ENCODE results near the gene TEX22.

TEX22 gene

DNA sequence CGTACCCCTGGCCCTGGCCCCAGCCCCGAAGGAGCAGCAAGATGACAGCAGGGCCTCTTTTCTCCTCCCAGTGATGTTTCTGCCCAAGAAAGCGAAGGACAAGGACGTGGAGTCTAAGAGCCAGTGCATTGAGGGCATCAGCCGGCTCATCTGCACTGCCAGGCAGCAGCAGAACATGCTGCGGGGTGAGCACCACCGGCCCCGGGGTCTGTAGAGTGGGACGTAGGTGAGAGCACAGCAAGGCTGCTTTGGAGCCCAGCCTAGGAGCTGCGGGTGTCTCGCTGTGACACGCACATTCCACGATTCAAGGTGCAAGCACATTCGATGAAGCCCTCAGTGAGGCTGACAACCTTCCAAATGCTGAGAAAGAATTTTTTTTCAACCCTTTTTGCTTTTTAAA lies 5.2 kb upstream of the TEX22 start:
- Histone ChIP-seq H3K27me3 (ENCODE audit: insufficient read depth, low read length) (peaks cover 5% of the 10 kb centered on the region; the same call in 1 of the 2 replicates), H3K9me3 (ENCODE audit: insufficient read depth, low read depth, low read length) (0 out of 2 replicates have a peak, but pooled peaks cover 2% of the 10 kb centered on the region), H3K27ac (ENCODE audit: low read depth, low read length) (no peak overlapping the region), H3K4me3 (ENCODE audit: low read length) (no peak overlapping the region), H3K9ac (ENCODE audit: low read depth, low read length) (no peak overlapping the region), H3K4me1 (ENCODE audit: insufficient read depth, low read length) (no peaks in the 10 kb centered on the region), H3K36me3 (ENCODE audit: insufficient read depth, low read length) (no peaks in the 10 kb centered on the region)
- WGBS = 95% methylated on average over 14 of the region's 14 CpGs

DNA sequence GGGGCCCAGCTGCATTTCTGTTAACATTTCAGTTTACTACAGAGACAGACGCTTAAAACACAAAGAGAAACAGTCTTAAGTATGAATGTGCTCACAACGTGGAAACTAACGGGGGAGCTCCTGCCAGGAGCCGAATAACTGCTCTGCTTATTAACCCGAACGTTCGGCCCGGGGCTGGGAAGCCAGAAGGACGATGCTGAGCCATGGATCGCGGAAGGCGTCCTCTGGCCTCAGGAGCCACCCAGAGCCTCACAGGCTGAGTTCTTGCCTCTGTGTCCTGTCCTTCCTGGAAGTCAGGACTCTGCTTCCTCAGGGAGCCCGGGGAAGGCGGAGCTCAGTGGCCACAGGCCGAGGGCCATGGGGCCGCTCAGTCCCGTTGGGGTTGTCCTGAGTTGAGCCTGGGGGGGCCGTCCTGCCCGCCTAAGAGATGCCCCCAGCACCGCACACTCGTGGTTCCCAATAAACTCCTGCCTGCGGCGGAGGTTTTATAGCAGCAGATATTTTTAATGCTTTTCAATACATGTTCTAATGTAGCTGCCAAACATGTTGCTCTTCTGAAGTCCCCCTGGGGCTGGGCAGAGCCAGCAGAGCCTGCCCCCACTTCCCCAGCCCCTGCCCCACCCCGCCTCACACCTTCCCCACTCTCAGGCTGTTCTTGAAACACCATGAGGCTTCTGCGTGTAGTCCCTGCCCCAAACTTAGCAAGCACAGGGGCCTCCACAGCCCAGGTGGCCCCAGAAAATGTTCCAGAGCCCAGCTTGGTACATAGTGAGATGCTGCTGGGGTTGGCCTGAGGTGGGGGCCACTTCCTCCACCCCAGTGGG lies 3.4 kb upstream of the TEX22 start:
- Histone ChIP-seq H3K36me3 (ENCODE audit: insufficient read depth, low read length) (peaks cover 7% of the 10 kb centered on the region; the same call in 1 of the 2 replicates), H3K4me3 (ENCODE audit: low read length) (no peak overlapping the region), H3K4me1 (ENCODE audit: insufficient read depth, low read length) (no peaks in the 10 kb centered on the region), H3K27me3 (ENCODE audit: insufficient read depth, low read length) (peaks cover 5% of the 10 kb centered on the region; the same call in 1 of the 2 replicates), H3K9me3 (ENCODE audit: insufficient read depth, low read depth, low read length) (peaks cover 12% of the 10 kb centered on the region), H3K27ac (ENCODE audit: low read depth, low read length) (no peak overlapping the region), H3K9ac (ENCODE audit: low read depth, low read length) (no peak overlapping the region)
- WGBS = 90% methylated on average over 25 of the region's 25 CpGs

DNA sequence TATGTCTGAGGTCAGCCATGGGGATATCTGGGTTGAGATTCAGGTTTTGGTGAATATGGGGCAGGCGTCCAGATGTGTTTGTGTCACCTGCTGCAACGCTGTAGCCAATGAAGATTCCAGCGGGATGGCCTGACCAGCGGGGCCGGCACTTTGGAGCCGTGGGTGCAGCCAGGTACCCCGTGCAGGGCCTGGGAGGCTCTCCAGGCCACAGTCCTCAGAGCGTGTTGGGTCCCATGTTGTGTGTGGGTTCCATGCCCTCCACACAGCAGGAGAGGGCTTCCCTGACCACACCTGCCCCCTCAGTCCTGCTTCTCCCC lies 2.8 kb upstream of the TEX22 start:
- WGBS = 95% methylated on average over 8 of the region's 8 CpGs
- no peak overlapping the region for H3K9ac ChIP-seq (ENCODE audit: low read depth, low read length)
- no peaks in the 10 kb centered on the region for H3K4me1 ChIP-seq (ENCODE audit: insufficient read depth, low read length)
- peaks cover 12% of the 10 kb centered on the region for H3K36me3 ChIP-seq (ENCODE audit: insufficient read depth, low read length)
- peaks cover 17% of the 10 kb centered on the region for H3K9me3 ChIP-seq (ENCODE audit: insufficient read depth, low read depth, low read length)
- H3K27ac ChIP-seq (ENCODE audit: low read depth, low read length) = no peak overlapping the region
- peaks cover 5% of the 10 kb centered on the region; the same call in 1 of the 2 replicates for H3K27me3 ChIP-seq (ENCODE audit: insufficient read depth, low read length)
- H3K4me3 ChIP-seq (ENCODE audit: low read length) = no peak overlapping the region

DNA sequence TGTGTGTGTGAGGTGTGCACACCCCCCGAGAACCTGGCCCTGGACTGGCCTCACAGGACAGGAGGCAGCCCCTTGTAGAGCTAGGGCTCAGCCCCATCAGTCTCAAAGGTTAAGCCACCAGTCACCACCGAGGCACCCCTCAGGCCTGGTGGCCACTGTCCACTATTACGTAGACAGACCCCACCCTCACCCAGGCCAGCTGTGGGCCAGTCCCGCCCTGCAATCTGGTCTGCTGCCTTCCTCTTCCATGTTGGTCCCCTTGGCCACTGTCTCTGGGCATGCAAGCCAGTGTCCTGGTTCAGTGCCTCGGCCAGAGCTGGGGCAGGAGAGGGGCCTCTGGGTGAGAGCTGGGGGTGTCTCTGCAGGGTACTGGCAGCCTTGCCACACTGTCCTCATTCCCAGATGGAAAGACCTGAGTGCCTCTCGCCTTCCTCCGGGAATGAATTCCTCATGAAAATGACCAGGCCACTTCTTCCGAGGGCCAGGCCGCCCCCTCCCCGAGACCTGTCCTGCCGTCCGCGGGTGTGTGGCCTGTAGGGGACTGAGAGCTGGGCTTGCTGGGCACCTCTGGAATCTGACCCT lies 897 bp upstream of the TEX22 start:
- Histone ChIP-seq H3K4me3 (ENCODE audit: low read length) (peak overlapping the region; percentile 55; the same call in 1 of the 2 replicates), H3K27me3 (ENCODE audit: insufficient read depth, low read length) (peaks cover 5% of the 10 kb centered on the region), H3K9me3 (ENCODE audit: insufficient read depth, low read depth, low read length) (peaks cover 33% of the 10 kb centered on the region), H3K9ac (ENCODE audit: low read depth, low read length) (no peak overlapping the region), H3K27ac (ENCODE audit: low read depth, low read length) (no peak overlapping the region), H3K36me3 (ENCODE audit: insufficient read depth, low read length) (peaks cover 20% of the 10 kb centered on the region), H3K4me1 (ENCODE audit: insufficient read depth, low read length) (no peaks in the 10 kb centered on the region)
- WGBS = 90% methylated on average over 13 of the region's 13 CpGs

DNA sequence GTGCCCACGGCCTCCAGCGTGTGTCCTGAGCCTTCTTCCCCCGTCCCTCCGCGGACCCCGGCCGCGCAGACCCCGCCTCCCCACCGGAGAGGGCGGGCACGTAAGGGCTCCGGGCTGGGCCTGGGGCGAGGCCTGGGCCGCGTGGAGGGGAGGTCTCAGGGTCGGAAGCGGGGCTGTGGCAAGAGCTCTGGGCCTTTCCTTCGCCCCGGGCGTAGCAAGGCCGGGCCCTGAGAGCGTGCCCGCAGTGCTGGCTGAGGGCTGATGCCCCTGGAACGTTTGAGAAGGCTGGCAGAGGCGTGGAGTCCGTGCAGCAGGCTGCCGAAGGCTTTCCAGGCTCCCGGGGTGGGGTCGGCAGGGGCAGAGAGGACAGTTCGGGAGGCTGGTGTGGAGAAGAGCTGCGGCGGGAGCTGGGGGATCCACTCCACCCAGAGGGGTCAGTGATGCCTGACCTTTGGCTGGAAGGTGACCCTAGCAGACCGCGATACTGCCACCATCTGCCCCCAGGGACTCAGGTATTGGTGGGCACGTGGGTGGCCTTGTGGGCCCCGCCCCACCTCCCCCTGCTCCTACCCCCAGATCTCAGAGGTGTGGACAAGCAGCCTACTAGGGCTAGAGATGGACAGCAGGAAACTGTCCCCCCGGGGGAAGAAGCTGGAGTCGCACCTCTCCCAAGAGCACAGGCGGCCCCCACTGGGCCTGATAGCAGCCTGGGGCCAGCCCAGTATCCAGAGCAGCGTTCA lies 558 bp downstream of the TEX22 start:
- peak overlapping the region; percentile 55 for H3K4me3 ChIP-seq (ENCODE audit: low read length)
- H3K27me3 ChIP-seq (ENCODE audit: insufficient read depth, low read length) = peaks cover 5% of the 10 kb centered on the region
- 45% methylated on average over 41 of the region's 41 CpGs for WGBS
- H3K9me3 ChIP-seq (ENCODE audit: insufficient read depth, low read depth, low read length) = peaks cover 43% of the 10 kb centered on the region
- no peaks in the 10 kb centered on the region for H3K4me1 ChIP-seq (ENCODE audit: insufficient read depth, low read length)
- H3K36me3 ChIP-seq (ENCODE audit: insufficient read depth, low read length) = peaks cover 20% of the 10 kb centered on the region
- H3K9ac ChIP-seq (ENCODE audit: low read depth, low read length) = peak overlapping the region; percentile 62
- H3K27ac ChIP-seq (ENCODE audit: low read depth, low read length) = peak overlapping the region; percentile 55; the same call in 1 of the 2 replicates

DNA sequence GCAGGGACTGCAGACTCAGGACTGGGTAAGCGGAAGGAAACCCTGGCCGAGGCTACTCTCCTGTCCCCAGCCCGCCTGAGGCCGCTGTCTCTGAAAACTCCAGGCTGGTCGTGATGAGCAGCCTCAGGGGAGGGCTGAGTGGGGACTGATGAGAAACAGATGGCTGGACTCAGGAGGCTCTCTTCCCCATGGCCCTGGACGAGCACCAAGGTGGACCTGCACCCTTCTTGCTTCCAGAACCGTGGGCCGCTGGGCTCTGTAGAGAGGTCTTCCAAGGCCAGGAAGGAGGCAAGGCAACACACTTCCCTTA lies 1.1 kb downstream of the TEX22 start:
- no peak overlapping the region for H3K9ac ChIP-seq (ENCODE audit: low read depth, low read length)
- H3K27ac ChIP-seq (ENCODE audit: low read depth, low read length) = no peak overlapping the region
- H3K27me3 ChIP-seq (ENCODE audit: insufficient read depth, low read length) = peaks cover 5% of the 10 kb centered on the region
- no peaks in the 10 kb centered on the region for H3K4me1 ChIP-seq (ENCODE audit: insufficient read depth, low read length)
- no peak overlapping the region; the same call in 1 of the 2 replicates for H3K4me3 ChIP-seq (ENCODE audit: low read length)
- 90% methylated on average over 8 of the region's 8 CpGs for WGBS
- H3K9me3 ChIP-seq (ENCODE audit: insufficient read depth, low read depth, low read length) = peaks cover 45% of the 10 kb centered on the region
- H3K36me3 ChIP-seq (ENCODE audit: insufficient read depth, low read length) = peaks cover 20% of the 10 kb centered on the region

DNA sequence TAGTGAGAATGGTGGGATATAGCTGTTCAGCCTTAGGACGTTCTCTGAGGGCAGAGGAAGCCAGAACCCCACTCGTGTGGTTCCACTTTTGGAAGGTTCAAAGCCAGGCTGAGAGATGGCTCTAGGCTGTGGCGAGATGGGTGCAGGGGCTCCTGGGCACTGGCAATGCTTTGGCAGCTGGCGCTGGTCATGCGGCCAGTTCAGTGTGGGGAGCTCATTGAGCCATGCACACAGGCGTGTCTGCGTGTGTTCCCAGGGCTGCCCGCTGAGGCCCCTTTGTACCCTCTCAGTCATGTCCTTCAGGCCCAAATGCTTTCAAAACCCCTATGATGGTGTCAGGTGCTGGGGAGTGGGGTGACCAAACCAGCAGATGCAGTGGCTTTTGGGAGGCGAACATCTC lies 1.7 kb downstream of the TEX22 start:
- 98% methylated on average over 9 of the region's 9 CpGs for WGBS
- Histone ChIP-seq H3K36me3 (ENCODE audit: insufficient read depth, low read length) (peaks cover 20% of the 10 kb centered on the region), H3K4me1 (ENCODE audit: insufficient read depth, low read length) (no peaks in the 10 kb centered on the region), H3K9me3 (ENCODE audit: insufficient read depth, low read depth, low read length) (peaks cover 51% of the 10 kb centered on the region), H3K27ac (ENCODE audit: low read depth, low read length) (no peak overlapping the region), H3K27me3 (ENCODE audit: insufficient read depth, low read length) (peaks cover 5% of the 10 kb centered on the region), H3K4me3 (ENCODE audit: low read length) (no peak overlapping the region), H3K9ac (ENCODE audit: low read depth, low read length) (no peak overlapping the region)

DNA sequence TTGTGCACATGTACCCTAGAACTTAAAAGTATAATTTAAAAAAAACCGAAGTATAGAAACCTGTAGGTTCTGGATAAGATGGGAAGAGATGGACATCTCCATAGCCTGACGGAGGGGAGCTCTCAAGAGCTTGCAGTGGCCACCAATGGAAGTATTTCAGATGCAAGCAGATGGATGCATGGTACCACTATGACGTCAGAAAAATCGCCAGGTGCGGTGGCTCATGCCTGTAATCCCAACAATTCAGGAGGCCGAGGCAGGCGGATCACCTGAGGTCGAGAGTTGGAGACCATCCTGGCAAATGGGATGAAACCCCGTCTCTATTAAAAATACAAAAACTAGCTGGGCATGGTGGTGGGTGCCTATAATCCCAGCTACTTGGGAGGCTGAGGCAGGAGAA lies 3.4 kb downstream of the TEX22 start:
- Histone ChIP-seq H3K4me3 (ENCODE audit: low read length) (no peak overlapping the region), H3K36me3 (ENCODE audit: insufficient read depth, low read length) (peaks cover 20% of the 10 kb centered on the region), H3K9ac (ENCODE audit: low read depth, low read length) (no peak overlapping the region), H3K9me3 (ENCODE audit: insufficient read depth, low read depth, low read length) (peaks cover 55% of the 10 kb centered on the region), H3K27ac (ENCODE audit: low read depth, low read length) (no peak overlapping the region), H3K27me3 (ENCODE audit: insufficient read depth, low read length) (peaks cover 4% of the 10 kb centered on the region), H3K4me1 (ENCODE audit: insufficient read depth, low read length) (no peaks in the 10 kb centered on the region)
- WGBS = 97% methylated on average over 9 of the region's 9 CpGs

DNA sequence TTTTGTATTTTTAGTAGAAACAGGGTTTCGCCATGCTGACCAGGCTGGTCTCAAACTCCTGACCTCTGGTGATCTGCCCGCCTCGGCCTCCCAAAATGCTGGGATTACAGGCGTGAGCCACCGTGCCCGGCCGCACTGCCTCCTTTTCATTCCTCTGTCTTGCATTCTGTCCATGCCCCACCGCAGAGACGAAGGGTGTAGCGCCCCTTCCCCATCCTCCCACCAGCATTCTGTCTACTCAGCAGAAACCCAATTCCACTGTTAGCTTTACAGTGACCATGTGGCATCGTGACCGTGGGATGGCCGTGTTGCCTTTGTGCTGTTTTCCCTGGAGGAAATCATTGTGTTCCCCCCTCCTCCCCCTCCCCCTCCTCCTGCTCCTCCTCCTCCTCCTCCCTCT lies 10.3 kb downstream of the TEX22 start:
- peaks cover 15% of the 10 kb centered on the region; the same call in 1 of the 2 replicates for H3K9me3 ChIP-seq (ENCODE audit: insufficient read depth, low read depth, low read length)
- peaks cover 47% of the 10 kb centered on the region for H3K27me3 ChIP-seq (ENCODE audit: insufficient read depth, low read length)
- 84% methylated on average over 13 of the region's 13 CpGs for WGBS
- no peak overlapping the region for H3K9ac ChIP-seq (ENCODE audit: low read depth, low read length)
- H3K4me1 ChIP-seq (ENCODE audit: insufficient read depth, low read length) = 0 out of 2 replicates have a peak, but pooled peaks cover 4% of the 10 kb centered on the region
- no peaks in the 10 kb centered on the region for H3K36me3 ChIP-seq (ENCODE audit: insufficient read depth, low read length)
- H3K27ac ChIP-seq (ENCODE audit: low read depth, low read length) = no peak overlapping the region
- H3K4me3 ChIP-seq (ENCODE audit: low read length) = no peak overlapping the region

DNA sequence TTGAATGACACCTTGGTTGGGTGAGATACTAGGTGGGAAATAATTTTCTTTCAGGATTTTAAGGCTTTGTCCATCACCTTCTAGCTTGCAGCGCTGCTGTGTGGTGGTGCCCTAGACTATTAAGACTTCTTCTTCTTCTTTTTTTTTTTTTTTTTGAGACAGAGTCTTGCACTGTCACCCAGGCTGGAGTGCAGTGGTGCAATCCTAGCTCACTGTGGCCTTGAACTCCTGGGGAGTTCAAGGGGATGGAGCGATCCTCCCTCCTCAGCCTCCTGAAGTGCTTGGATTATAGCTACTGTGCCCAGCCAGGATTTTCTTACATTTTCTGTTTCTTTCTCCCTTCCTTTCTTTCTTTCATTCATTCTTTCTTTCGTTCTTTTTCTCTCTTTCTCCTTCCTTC lies 11.0 kb downstream of the TEX22 start:
- H3K4me3 ChIP-seq (ENCODE audit: low read length) = no peak overlapping the region
- no peak overlapping the region for H3K9ac ChIP-seq (ENCODE audit: low read depth, low read length)
- H3K27me3 ChIP-seq (ENCODE audit: insufficient read depth, low read length) = peaks cover 55% of the 10 kb centered on the region
- H3K27ac ChIP-seq (ENCODE audit: low read depth, low read length) = no peak overlapping the region
- WGBS = 92% methylated on average over 3 of the region's 3 CpGs
- H3K36me3 ChIP-seq (ENCODE audit: insufficient read depth, low read length) = no peaks in the 10 kb centered on the region
- H3K4me1 ChIP-seq (ENCODE audit: insufficient read depth, low read length) = 0 out of 2 replicates have a peak, but pooled peaks cover 4% of the 10 kb centered on the region
- peaks cover 10% of the 10 kb centered on the region; the same call in 1 of the 2 replicates for H3K9me3 ChIP-seq (ENCODE audit: insufficient read depth, low read depth, low read length)

DNA sequence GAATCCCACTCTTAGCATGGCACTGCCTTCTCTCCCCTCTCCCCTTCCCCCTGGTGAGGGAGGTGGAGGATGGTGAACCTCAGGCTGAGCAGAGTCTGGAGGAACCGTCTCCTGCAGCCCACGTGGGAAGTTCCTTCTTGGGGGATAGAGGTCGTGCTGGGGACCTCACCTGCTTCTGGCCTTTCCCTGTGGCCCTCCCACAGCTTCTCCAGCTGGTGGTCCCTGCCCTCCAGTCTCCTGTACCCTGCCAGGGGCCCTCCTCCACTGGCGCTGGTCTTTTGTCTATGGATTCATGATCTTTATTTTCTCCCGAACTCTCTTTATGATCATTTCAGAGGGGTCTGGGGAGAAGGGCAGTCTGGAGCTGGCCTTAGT lies 12.3 kb downstream of the TEX22 start:
- 0 out of 2 replicates have a peak, but pooled peaks cover 4% of the 10 kb centered on the region for H3K4me1 ChIP-seq (ENCODE audit: insufficient read depth, low read length)
- H3K9me3 ChIP-seq (ENCODE audit: insufficient read depth, low read depth, low read length) = no peaks in the 10 kb centered on the region
- peak overlapping the region; percentile 37; the same call in 1 of the 2 replicates for H3K9ac ChIP-seq (ENCODE audit: low read depth, low read length)
- no peaks in the 10 kb centered on the region for H3K36me3 ChIP-seq (ENCODE audit: insufficient read depth, low read length)
- peaks cover 60% of the 10 kb centered on the region for H3K27me3 ChIP-seq (ENCODE audit: insufficient read depth, low read length)
- peak overlapping the region; percentile 41 for H3K4me3 ChIP-seq (ENCODE audit: low read length)
- WGBS = 56% methylated on average over 5 of the region's 5 CpGs
- no peak overlapping the region for H3K27ac ChIP-seq (ENCODE audit: low read depth, low read length)
